ENCODE results near the gene JUP. TPM values are rescaled to one million over a fixed set of nuclear protein-coding genes. Genes with fewer than 3 reads are reported as not detected.

Gene JUP
- total and polyA plus RNA-seq, 2 of the 13 experiments (the other 11 are each of a cell fraction or from before 2014, with no cell fraction given), result 12.1 to 20.6 TPM

DNA sequence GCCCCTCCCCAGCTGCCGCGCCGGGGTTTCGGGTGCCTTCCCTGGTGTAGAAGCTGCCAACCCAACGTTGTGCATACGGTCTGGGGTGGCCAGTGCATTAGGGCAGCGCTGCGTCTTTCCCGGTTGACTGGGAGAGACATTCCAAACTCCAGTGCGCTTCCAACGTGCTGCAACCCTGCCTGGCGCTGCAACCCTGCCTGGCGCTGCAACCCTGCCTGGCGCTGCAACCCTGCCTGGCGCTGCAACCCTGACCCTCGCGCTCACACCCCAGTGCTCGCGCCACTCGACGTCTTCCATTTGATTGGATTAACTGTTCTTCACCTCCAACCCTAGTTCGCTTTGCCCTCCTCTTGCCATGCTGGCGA, 51.6 kb downstream of the JUP start (continued):
- TF ChIP-seq TAF15 (IDR thresholded peaks at IDR 0.05; ENCODE audit: low read depth, low read length, poor library complexity, severe bottlenecking) (no peak), ZNF737 (CRISPR knock-in tag; IDR thresholded peaks at IDR 0.05; ENCODE audit: borderline replicate concordance) (no peak), ZIK1 (CRISPR knock-in tag; IDR thresholded peaks at IDR 0.05; ENCODE audit: borderline replicate concordance, low read depth) (no peak), ZBTB20 (CRISPR knock-in tag; IDR thresholded peaks at IDR 0.05; ENCODE audit: borderline replicate concordance, low read depth) (peak; percentile 10; the same call in 1 of the 2 replicates), MYPOP (CRISPR knock-in tag; IDR thresholded peaks at IDR 0.05) (no peak; the same call in 1 of the 2 replicates), ARID4A (CRISPR knock-in tag; IDR thresholded peaks at IDR 0.05; ENCODE audit: borderline replicate concordance) (0 out of 2 replicates have a peak, but pooled peaks have one; percentile 11), POGK (CRISPR knock-in tag; conservative IDR thresholded peaks at IDR 0.05) (0 out of 2 replicates have a peak, but pooled peaks have one; percentile 9), DNMT3B (CRISPR knock-in tag; conservative IDR thresholded peaks at IDR 0.05) (no peak), DZIP1 (CRISPR knock-in tag; IDR thresholded peaks at IDR 0.05) (no peak), MTF2 (CRISPR knock-in tag; IDR thresholded peaks at IDR 0.05; ENCODE audit: borderline replicate concordance) (peak; percentile 58; the same call in 1 of the 2 replicates), HNRNPK (IDR thresholded peaks at IDR 0.05; ENCODE audit: low read depth, low read length, poor library complexity, severe bottlenecking) (no peak), SMAD1 (CRISPR knock-in tag; IDR thresholded peaks at IDR 0.05; ENCODE audit: borderline replicate concordance, low read depth) (peak; percentile 5; the same call in 1 of the 2 replicates), MTA1 (CRISPR knock-in tag; IDR thresholded peaks at IDR 0.05; ENCODE audit: borderline replicate concordance) (peak; percentile 4; the same call in 1 of the 2 replicates), SKI (IDR thresholded peaks at IDR 0.05; ENCODE audit: partially characterized antibody) (no peak), ZNF292 (CRISPR knock-in tag; IDR thresholded peaks at IDR 0.05; ENCODE audit: borderline replicate concordance, low read depth) (no peak)
- TF ChIP-seq, protein P1, sequence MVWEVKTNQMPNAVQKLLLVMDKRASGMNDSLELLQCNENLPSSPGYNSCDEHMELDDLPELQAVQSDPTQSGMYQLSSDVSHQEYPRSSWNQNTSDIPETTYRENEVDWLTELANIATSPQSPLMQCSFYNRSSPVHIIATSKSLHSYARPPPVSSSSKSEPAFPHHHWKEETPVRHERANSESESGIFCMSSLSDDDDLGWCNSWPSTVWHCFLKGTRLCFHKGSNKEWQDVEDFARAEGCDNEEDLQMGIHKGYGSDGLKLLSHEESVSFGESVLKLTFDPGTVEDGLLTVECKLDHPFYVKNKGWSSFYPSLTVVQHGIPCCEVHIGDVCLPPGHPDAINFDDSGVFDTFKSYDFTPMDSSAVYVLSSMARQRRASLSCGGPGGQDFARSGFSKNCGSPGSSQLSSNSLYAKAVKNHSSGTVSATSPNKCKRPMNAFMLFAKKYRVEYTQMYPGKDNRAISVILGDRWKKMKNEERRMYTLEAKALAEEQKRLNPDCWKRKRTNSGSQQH (CRISPR knock-in tag; IDR thresholded peaks at IDR 0.05; ENCODE audit: low read depth), result no peak
